Neuron (in vitro differentiated cells): Measurements from ENCODE around the gene SF3B3.
A peak's percentile ranks its signal among the peaks of the same experiment; 100 is the strongest.
"Not testable (repeated sequence)": the region's sequence is repeated elsewhere in the genome, so short reads cannot be mapped to it uniquely, and the experiment has no call there.

Experiments used
- H2AFZ ChIP-seq: one replicate; pipeline ENCODE4 v1.6.1; 2013; ENCODE audit warnings: low read depth, mild to moderate bottlenecking, inconsistent platforms, low read length, moderate library complexity
- H3K27me3 ChIP-seq: one replicate; pipeline ENCODE4 v1.6.1; 2013; ENCODE audit warnings: low read length; ENCODE audit not compliant: insufficient read depth
- H3K36me3 ChIP-seq: one replicate; pipeline ENCODE4 v1.6.1; 2013; ENCODE audit warnings: low read length; ENCODE audit not compliant: insufficient read depth
- H3K4me1 ChIP-seq: one replicate; pipeline ENCODE4 v1.6.1; 2013; ENCODE audit warnings: low read length; ENCODE audit not compliant: insufficient read depth
- H3K4me3 ChIP-seq: 2 replicates; pipeline ENCODE4 v1.5.1; 2013; ENCODE audit warnings: mild to moderate bottlenecking, low read length, moderate library complexity
- H3K9me3 ChIP-seq: one replicate; pipeline ENCODE4 v1.6.1; 2013; ENCODE audit warnings: low read length

The SF3B3 gene

DNA sequence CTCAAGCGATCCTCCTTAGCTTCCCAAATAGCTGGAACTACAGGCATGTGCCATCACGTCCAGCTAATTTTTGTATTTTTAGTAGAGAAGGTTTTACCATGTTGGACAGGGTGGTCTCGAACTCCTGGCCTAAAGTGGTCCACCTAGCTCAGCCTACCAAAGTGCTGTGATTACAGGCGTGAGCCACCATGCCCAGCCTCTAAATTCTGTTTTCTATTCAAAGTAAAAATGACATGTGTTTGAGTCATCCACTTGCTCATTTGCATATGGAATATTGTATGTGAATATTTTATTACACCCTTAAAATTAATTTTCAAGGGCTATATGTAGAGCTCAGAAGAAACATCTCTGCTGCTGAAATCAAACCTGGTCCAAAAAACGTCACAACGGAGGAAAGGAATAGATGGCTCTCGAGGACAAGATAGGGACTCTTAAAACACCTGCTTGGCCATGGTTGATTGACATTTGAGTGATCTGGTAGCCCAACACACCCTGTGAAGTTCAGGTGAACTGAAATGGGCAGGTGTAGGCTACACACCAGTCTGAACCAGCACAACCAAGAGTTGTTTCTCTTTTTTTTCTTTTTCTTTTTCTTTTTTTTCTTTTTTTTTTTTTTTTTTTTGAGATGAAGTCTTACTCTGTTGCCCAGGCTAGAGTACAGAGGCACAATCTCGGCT lies 51.1 kb downstream of the SF3B3 start:
- Histone ChIP-seq H3K4me3 (no peak overlapping the region), H3K27me3 (no peaks in the 10 kb centered on the region), H3K4me1 (no peaks in the 10 kb centered on the region), H3K9me3 (no peaks in the 10 kb centered on the region), H2AFZ (no peak overlapping the region), H3K36me3 (peaks cover 55% of the 10 kb centered on the region)

DNA sequence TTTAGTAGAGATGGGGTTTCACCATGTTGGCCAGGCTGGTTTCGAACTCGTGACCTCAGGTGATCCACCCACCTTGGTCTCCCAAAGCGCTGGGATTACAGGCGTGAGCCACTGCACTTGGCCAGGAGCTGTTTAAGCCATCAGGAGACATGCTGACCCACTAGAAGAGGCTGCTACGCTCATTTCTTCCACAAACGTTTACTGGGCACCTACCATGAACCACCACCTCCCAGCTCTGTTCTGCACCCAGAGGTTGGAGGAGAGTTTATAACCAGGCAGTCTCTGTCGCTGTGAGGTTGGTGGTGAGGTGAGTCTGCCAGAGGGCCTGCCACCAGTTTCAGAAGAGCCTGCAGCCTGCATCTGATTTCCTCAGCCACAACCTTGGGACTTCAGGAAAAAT lies 51.8 kb downstream of the SF3B3 start:
- H3K4me3 ChIP-seq: no peak overlapping the region
- no peaks in the 10 kb centered on the region for H3K9me3 ChIP-seq
- no peaks in the 10 kb centered on the region for H3K27me3 ChIP-seq
- no peaks in the 10 kb centered on the region for H3K4me1 ChIP-seq
- peaks cover 50% of the 10 kb centered on the region for H3K36me3 ChIP-seq
- no peak overlapping the region for H2AFZ ChIP-seq

DNA sequence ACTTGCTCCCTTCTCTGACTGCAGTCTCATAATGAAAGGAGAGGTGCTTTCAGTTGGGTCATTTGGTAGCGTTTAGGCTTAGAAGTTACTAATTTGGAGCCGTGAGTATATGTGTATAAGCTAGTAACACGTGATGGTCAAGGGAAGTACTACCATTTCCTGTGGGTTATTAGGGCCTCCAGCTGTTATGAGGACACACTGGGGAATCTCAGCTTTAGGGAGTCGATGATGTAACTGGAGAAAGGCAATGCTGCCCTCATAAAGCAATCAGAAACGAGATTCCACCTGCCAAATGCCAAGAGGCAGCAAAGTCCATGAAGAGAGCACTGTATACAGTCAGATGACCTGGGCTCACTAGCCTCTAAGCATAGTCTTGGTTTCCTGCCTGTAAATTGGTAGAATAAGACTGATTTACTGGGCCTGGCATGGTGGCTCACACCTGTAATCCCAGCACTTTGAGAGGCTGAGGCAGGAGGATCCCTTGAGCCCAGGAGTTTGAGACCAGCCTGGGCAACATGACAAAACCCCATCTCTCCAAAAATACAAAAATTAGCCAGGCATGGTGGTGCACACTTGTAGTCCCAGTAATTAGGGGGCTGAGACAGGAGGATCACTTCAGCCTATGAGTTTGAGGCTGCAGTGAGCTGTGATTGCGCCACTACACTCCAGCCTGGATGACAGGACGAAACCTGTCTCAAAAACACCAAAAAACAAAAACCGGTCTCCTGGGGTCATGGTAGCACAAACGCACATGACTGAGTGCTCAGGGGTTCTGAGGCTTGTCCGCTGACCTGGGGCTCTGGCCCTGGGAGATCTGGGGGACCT lies 53.0 kb downstream of the SF3B3 start:
- no peaks in the 10 kb centered on the region for H3K4me1 ChIP-seq
- peaks cover 37% of the 10 kb centered on the region for H3K36me3 ChIP-seq
- H3K4me3 ChIP-seq: no peak overlapping the region
- H3K27me3 ChIP-seq: no peaks in the 10 kb centered on the region
- H2AFZ ChIP-seq: no peak overlapping the region
- H3K9me3 ChIP-seq: no peaks in the 10 kb centered on the region

DNA sequence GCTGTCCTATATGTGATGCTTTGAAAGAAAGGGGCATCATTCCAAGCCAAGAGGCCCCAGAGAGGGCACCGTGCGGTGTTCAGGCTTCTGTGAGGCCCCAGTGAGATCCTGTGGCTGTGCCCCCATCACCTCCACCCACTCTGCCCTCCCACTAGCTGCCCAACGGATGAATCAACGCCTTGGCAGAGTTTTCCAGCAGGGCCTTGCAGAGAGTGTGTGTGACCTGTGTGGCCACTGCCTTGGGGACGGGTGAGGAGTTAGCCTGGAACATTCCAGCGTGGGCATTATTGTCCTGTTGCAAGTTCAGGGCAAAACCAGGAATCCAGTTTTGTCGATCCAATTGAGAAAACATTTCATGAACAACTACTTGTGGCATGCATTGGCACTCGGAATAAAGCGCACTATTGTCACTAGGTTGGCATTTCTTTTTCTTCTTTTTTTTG lies 53.7 kb downstream of the SF3B3 start:
- no peaks in the 10 kb centered on the region for H3K4me1 ChIP-seq

DNA sequence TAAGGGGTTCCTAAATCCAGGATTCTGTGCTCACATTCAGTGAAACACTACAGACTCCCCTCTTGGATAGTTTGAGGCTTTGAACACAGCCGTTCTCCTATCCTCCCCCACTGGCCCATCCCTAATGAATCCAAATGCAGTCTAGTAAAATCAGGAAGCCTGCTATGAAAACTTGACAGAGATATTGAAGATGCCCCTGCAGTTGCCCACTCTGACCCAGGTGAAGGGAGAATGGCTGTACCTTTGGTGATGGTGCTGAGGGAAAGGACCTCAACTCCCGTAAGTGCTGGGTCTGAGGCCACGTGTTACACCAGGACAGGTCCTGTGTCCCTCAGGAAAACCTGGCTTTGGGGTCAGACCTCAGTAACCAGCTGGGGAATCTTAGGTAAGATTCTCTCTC lies 54.4 kb downstream of the SF3B3 start:
- H3K36me3 ChIP-seq: peaks cover 23% of the 10 kb centered on the region
- no peaks in the 10 kb centered on the region for H3K4me1 ChIP-seq
- H3K9me3 ChIP-seq: no peaks in the 10 kb centered on the region
- H2AFZ ChIP-seq: no peak overlapping the region
- no peaks in the 10 kb centered on the region for H3K27me3 ChIP-seq
- H3K4me3 ChIP-seq: no peak overlapping the region

More for the DNA sequence above, 53.7 kb downstream of the SF3B3 start:
- Histone ChIP-seq H2AFZ (no peak overlapping the region), H3K4me3 (no peak overlapping the region), H3K9me3 (no peaks in the 10 kb centered on the region), H3K36me3 (peaks cover 31% of the 10 kb centered on the region), H3K27me3 (no peaks in the 10 kb centered on the region)

DNA sequence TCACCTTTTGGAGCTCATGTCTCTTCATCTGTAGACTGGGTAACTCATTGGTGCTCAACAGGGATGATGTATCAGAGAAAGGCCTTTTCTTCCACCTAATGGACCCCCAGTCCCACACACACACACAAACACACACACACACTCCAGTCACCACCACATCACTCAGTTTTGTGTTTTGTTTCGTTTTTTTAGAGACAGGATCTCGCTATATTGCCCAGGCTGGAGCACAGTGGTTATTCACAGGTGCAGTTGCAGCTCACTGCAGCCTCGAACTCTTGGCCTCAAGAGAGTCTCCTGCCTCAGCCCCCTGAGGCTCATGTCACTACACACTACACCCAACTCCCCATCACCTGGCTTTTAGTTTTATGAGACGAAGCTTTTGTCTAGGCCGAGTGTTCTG lies 55.6 kb downstream of the SF3B3 start:
- H3K9me3 ChIP-seq: no peaks in the 10 kb centered on the region
- H3K4me1 ChIP-seq: no peaks in the 10 kb centered on the region
- peaks cover 11% of the 10 kb centered on the region for H3K36me3 ChIP-seq

DNA sequence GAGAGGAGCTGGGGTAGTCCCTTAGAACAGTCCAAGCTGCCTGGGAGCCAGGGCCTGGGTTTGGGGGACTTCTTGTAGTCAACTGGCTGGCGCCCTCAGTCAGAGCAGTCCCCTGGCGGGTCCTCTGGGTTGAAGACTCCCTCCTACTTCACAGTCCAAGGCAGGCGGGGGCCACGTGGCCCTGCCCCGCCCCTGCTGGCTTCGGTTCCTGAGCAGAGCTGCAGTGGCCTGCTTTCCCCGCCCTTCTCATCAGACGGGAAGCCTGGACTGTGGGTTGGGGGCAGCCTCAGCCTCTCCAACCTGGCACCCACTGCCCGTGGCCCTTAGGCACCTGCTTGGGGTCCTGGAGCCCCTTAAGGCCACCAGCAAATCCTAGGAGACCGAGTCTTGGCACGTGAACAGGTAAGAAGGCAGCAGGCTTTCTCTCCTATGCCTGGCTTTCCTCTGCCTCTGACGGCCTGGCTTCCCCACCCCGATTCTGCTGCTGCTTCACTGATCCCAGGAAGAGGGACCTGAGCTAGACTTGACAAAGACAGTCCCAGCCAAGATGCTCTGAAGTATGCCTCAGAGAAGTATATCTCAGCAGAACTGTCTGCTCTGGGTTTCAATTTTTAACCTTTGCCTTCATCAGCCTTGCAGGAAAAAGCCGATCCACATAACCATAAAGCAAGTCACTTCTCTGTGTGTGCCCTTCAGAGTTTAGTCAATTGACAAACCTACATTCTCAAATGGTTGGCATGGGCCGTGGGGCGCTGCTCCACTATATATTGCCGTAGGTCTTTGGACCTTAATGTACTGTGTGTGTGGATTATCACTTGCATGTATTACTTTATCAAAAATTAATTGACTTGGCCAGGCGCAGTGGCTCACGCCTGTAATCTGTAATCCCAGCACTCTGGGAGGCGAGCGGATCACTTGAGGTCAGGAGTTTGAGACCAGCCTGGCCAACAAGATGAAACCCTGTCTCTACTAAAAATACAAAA lies 56.3 kb downstream of the SF3B3 start:
- H2AFZ ChIP-seq: no peak overlapping the region
- no peaks in the 10 kb centered on the region for H3K27me3 ChIP-seq
- peaks cover 4% of the 10 kb centered on the region for H3K36me3 ChIP-seq
- no peak overlapping the region for H3K4me3 ChIP-seq
- H3K9me3 ChIP-seq: no peaks in the 10 kb centered on the region
- no peaks in the 10 kb centered on the region for H3K4me1 ChIP-seq

More for the DNA sequence above, 55.6 kb downstream of the SF3B3 start:
- Histone ChIP-seq H3K27me3 (no peaks in the 10 kb centered on the region), H3K4me3 (no peak overlapping the region), H2AFZ (no peak overlapping the region)

DNA sequence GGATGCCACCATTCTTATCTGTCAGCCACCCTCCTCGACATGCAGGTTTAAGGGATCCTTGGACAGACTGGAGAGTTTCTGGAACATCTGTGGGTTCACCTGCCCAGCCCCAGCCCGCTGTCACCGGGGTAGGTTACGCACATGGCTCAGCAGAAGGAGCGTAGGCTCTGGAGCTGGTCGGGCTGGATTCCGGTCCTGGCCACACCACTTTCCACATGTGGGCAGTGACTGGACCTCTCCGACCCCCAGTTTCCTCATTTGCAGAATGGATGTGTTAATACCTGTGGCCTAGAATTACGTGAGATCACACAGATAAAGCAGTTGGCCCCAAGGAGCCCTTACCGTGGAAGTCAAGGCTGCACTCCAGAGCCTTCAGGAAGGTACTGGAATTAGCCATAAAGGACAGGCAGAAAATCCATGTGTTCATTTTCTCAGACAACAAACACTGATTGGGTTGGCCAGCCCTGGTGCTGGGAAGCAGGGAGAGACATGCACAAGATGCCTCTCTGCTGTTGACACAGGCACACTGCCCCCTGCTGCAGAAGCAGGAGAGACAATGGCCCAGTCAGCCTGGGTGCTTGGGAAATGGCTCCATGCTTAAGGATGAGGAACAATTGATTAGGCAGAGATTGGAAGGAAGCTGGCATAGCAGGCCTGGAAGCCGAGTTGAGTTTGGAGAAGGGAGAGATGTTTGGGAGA lies 58.8 kb downstream of the SF3B3 start:
- Histone ChIP-seq H3K4me3 (no peak overlapping the region), H3K4me1 (no peaks in the 10 kb centered on the region), H3K36me3 (no peaks in the 10 kb centered on the region), H2AFZ (no peak overlapping the region), H3K9me3 (no peaks in the 10 kb centered on the region), H3K27me3 (no peaks in the 10 kb centered on the region)

DNA sequence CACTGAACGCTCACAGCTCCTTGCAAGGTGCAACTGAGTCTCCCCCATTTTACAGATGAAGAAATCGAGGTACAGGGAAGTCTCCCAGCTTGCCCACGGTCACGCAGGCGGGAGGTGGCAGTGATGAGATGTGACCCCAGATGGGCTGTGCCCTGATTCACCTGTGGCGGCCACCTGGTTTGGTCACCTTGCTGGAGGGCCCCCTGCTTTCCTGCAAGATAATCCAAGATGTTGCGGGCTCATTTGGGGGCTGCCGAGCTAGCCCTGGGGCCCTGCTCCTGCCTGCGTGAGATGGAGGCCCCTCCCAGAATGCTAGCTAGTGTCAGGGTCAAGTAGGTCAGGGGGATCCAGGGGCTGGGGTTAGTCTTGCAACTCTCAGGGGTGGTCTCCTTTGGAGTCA lies 63.1 kb downstream of the SF3B3 start:
- H3K27me3 ChIP-seq: no peaks in the 10 kb centered on the region
- peaks cover 16% of the 10 kb centered on the region for H3K4me1 ChIP-seq
- no peaks in the 10 kb centered on the region for H3K9me3 ChIP-seq
- H3K4me3 ChIP-seq: no peak overlapping the region
- H2AFZ ChIP-seq: no peak overlapping the region
- H3K36me3 ChIP-seq: no peaks in the 10 kb centered on the region

DNA sequence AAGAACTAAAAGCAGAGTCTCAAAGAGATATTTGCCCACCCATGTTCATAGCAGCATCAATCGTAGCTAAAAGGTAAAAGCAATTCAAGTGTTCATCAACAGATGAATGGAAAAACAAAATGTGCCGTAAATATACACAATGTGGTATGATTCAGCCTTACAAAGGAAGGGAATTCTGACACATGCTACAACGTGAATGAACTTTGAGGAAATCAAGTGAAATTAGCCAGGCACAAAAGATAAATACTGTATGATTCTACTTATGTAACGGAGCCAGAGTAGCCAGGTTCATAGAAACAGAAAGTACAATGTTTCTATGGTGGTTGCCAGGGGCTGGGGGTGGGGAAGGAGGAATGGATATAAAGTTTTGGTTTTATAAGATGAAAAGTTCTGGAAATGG lies 64.9 kb downstream of the SF3B3 start:
- Histone ChIP-seq H3K4me1 (peaks cover 16% of the 10 kb centered on the region), H3K36me3 (no peaks in the 10 kb centered on the region), H3K4me3 (no peak overlapping the region), H2AFZ (no peak overlapping the region), H3K9me3 (no peaks in the 10 kb centered on the region), H3K27me3 (no peaks in the 10 kb centered on the region)

DNA sequence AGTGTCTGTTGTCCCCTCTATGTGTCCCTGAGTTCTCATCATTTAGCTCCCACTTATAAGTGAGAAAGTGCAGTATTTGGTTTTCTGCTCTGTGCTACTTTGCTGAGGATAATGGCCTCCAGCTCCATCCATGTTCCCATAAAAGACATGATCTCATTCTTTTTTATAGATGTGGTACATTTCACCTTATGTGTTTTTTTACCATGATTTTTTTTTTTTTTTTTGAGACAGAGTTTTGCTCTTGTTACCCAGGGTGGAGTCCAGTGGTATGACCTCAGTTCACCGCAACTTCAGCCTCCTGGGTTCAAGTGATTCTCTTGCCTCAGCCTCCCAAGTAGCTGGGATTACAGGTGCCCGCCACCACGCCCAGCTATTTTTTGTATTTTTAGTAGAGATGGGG lies 65.8 kb downstream of the SF3B3 start:
- not testable (repeated sequence) for H3K36me3 ChIP-seq, H2AFZ ChIP-seq, H3K27me3 ChIP-seq, H3K4me3 ChIP-seq, H3K9me3 ChIP-seq
- H3K4me1 ChIP-seq: peaks cover 16% of the 10 kb centered on the region

DNA sequence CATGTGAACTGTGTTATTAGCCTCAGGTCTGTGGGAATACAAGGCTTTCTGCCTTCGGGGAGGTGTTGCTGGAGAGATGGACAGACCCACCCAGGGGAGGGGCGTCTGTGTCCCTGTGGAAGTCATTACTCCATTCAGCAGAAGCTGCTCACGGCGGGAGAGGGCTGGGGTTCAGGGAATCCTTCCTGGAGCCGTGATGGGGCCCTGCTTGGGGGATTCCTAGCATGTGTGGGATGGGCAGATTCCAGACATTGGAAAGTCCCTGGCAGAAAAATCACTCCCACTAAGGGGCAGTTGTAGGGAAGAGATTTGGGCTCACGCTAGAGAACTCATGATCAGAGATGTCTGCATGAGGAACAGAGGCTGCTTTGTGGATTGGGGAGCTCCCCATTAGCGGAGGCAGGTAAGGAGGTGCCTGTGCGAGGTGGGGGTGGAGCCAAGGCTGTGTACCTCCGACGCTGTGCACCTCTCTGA lies 66.4 kb downstream of the SF3B3 start:
- H3K36me3 ChIP-seq: no peaks in the 10 kb centered on the region
- H3K4me3 ChIP-seq: no peak overlapping the region
- H3K4me1 ChIP-seq: peaks cover 16% of the 10 kb centered on the region
- no peaks in the 10 kb centered on the region for H3K9me3 ChIP-seq
- peak overlapping the region; percentile 26 for H2AFZ ChIP-seq
- no peaks in the 10 kb centered on the region for H3K27me3 ChIP-seq
